Transverse colon (tissue), 4 donors: ENCODE measurements around the gene ICA1.

Experiments used
- POLR2AphosphoS5 ChIP-seq, 3 donors: sonication (generic); formaldehyde crosslinking; IDR thresholded peaks; one replicate each; pipeline ENCODE4 v1.6.1; 2016; ENCODE audit warnings: antibody characterized with exemption in 3 of 3
- TF ChIP-seq, protein P1 (sequence below), 5 experiments: fragments of 200-600 bp in 3 of 5; fragments of 450-650 bp in 2 of 5; sonication (generic) in 3 of 5; IDR thresholded peaks; 1 replicate in 2 of 5; 2 replicates in 3 of 5; pipeline ENCODE4 v1.5.1; 2016 to 2017; ENCODE audit warnings: antibody characterized with exemption in 5 of 5, inconsistent platforms in 3 of 5, mild to moderate bottlenecking in 2 of 5, moderate library complexity in 1 of 5

- TF ChIP-seq, protein P1, sequence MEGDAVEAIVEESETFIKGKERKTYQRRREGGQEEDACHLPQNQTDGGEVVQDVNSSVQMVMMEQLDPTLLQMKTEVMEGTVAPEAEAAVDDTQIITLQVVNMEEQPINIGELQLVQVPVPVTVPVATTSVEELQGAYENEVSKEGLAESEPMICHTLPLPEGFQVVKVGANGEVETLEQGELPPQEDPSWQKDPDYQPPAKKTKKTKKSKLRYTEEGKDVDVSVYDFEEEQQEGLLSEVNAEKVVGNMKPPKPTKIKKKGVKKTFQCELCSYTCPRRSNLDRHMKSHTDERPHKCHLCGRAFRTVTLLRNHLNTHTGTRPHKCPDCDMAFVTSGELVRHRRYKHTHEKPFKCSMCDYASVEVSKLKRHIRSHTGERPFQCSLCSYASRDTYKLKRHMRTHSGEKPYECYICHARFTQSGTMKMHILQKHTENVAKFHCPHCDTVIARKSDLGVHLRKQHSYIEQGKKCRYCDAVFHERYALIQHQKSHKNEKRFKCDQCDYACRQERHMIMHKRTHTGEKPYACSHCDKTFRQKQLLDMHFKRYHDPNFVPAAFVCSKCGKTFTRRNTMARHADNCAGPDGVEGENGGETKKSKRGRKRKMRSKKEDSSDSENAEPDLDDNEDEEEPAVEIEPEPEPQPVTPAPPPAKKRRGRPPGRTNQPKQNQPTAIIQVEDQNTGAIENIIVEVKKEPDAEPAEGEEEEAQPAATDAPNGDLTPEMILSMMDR (IDR thresholded peaks at IDR 0.05) = no peak
- no peak for TF ChIP-seq POLR2AphosphoS5 (IDR thresholded peaks at IDR 0.05)
Measured at GRCh38 chr7:8258166-8258565, 3.8 kb downstream of the ICA1 start.
